K562 (cell line): Measurements from ENCODE around the gene KCTD19. TPM values are rescaled to one million over a fixed set of nuclear protein-coding genes. Genes with fewer than 3 reads are reported as not detected.

Experiments used
- ARHGAP35 ChIP-seq: fragments of 450-650 bp; IDR thresholded peaks from 2 replicates; pipeline ENCODE4 v1.6.1; 2018; ENCODE audit not compliant: partially characterized antibody
- CBX8 ChIP-seq: fragments of 200-600 bp; sonication (generic); IDR thresholded peaks from 2 replicates; pipeline ENCODE4 v1.6.1; 2012; ENCODE audit warnings: borderline replicate concordance, mixed run types, low read depth, mild to moderate bottlenecking, moderate library complexity, mixed read lengths, low read length, control low read depth, inconsistent platforms; ENCODE audit not compliant: poor library complexity, severe bottlenecking; ENCODE audit errors: extremely low read depth
- ETS1 ChIP-seq: conservative IDR thresholded peaks from 2 replicates; pipeline ENCODE4 v1.6.1; 2011; ENCODE audit warnings: low read depth, mild to moderate bottlenecking, low read length; ENCODE audit not compliant: control insufficient read depth
- GTF3C2 ChIP-seq: IDR thresholded peaks from 3 replicates; pipeline ENCODE4 v1.6.1; 2011; ENCODE audit warnings: borderline replicate concordance, mild to moderate bottlenecking, moderate library complexity; ENCODE audit not compliant: insufficient read length; ENCODE audit errors: extremely low read depth
- HDAC6 ChIP-seq: IDR thresholded peaks from 2 replicates; pipeline ENCODE4 v1.6.1; 2012; ENCODE audit warnings: low read depth, mild to moderate bottlenecking, control low read depth, inconsistent platforms, low read length, moderate library complexity
- MYC ChIP-seq, 2 experiments: fragments of 250-450 bp in 1 of 2; sonication (Bioruptor Pico) in 1 of 2; IDR thresholded peaks; 2 replicates each; pipeline versions ENCODE4 v1.5.1 to v1.6.1; 2012 to 2021; ENCODE audit warnings: low read depth in 2 of 2, borderline replicate concordance in 1 of 2, improper control_type of control experiment in 1 of 2, low read length in 1 of 2, mild to moderate bottlenecking in 1 of 2, moderate library complexity in 1 of 2
- OTX1 ChIP-seq: fragments of 450-650 bp; formaldehyde crosslinking; IDR thresholded peaks from 2 replicates; pipeline ENCODE4 v1.4.0; 2022; ENCODE audit warnings: mild to moderate bottlenecking
- RBM14 ChIP-seq: fragments of 200-400 bp; formaldehyde crosslinking; IDR thresholded peaks from 2 replicates; pipeline ENCODE4 v1.6.1; 2018; ENCODE audit warnings: low read depth, mild to moderate bottlenecking, low read length, moderate library complexity, borderline replicate concordance; ENCODE audit not compliant: insufficient read depth
- RFX5 ChIP-seq: IDR thresholded peaks from 2 replicates; pipeline ENCODE4 v1.6.1; 2011; ENCODE audit warnings: low read depth, mild to moderate bottlenecking, improper control_type of control experiment, low read length
- TCF3 ChIP-seq: sonication (generic); formaldehyde crosslinking; IDR thresholded peaks from 2 replicates; pipeline ENCODE4 v1.4.0; 2020; ENCODE audit warnings: mild to moderate bottlenecking, missing genetic modification reagents
- TFAP4 ChIP-seq: sonication (generic); formaldehyde crosslinking; IDR thresholded peaks from 2 replicates; pipeline ENCODE4 v1.8.0; 2022; ENCODE audit warnings: missing genetic modification reagents, mild to moderate bottlenecking, moderate library complexity, borderline replicate concordance
- TRIM24 ChIP-seq, 2 experiments: fragments of 450-650 bp; IDR thresholded peaks; 2 replicates each; pipeline ENCODE4 v1.6.1; 2016
- ZBTB49 ChIP-seq: sonication (generic); formaldehyde crosslinking; IDR thresholded peaks from 2 replicates; pipeline ENCODE4 v1.8.0; 2022; ENCODE audit warnings: missing genetic modification reagents, mild to moderate bottlenecking, borderline replicate concordance
- ZNF512 ChIP-seq: IDR thresholded peaks from 2 replicates; pipeline ENCODE4 v1.6.1; 2016; ENCODE audit warnings: missing genetic modification characterization, missing compliant biosample characterization
- ZNF696 ChIP-seq: fragments of 250-450 bp; sonication (Bioruptor Pico); conservative IDR thresholded peaks from 2 replicates; pipeline ENCODE4 v1.4.0; 2020; ENCODE audit warnings: mild to moderate bottlenecking, moderate library complexity
- polyA plus RNA-seq, 8 experiments: library from polyadenylated mRNA; depleted of rRNA in 4 of 8; stranded (reverse) in 5 of 8; unstranded in 3 of 8; fragments of >200 nt; fragmentation: Nextera tagmentation in 2 of 8; fragmentation: Illumina TruSeq in 1 of 8; extraction: Ambion mirVana in 2 of 8; extraction: Trizol in 1 of 8; gene quantifications; 2 replicates each; pipeline versions ENCODE4 v1.2.1 to v1.2.3, GENCODE V29; 2011 to 2014; ENCODE audit warnings: inconsistent platforms in 1 of 8, missing spikeins in 1 of 8
- total RNA-seq, 7 experiments: library from RNA; depleted of rRNA in 6 of 7; stranded (reverse); fragments of >200 nt in 6 of 7; fragmentation: Illumina TruSeq in 2 of 7; extraction: Trizol in 2 of 7; gene quantifications; 2 replicates each; pipeline versions ENCODE4 v1.2.1 to v1.2.3, GENCODE V29; 2011 to 2021; ENCODE audit warnings: low replicate concordance in 1 of 7

KCTD19 gene
- total and polyA plus RNA-seq, 9 of the 15 experiments (the other 6 are each of a cell fraction or from before 2014, with no cell fraction given), result 0.03 to 0.91 (median 0.22) TPM; not detected in 2

- TF ChIP-seq ZBTB49 (CRISPR knock-in tag) (no peak), OTX1 (CRISPR knock-in tag) (peak; percentile 76; the same call in 1 of the 2 replicates), ETS1 (no peak), TFAP4 (CRISPR knock-in tag) (peak; percentile 62; the same call in 1 of the 2 replicates), ARHGAP35 (no peak), ZNF696 (no peak), RBM14 (no peak), GTF3C2 (peak; percentile 50), TCF3 (no peak), RFX5 (no peak), ZNF512 (tag) (peak; percentile 38; the same call in 1 of the 2 replicates), CBX8 (no peak), TRIM24 (IDR thresholded peaks at IDR 0.05) (0 out of 4 replicates have a peak, but pooled peaks have one; percentile 21 to 22), HDAC6 (no peak), MYC (IDR thresholded peaks at IDR 0.05; ENCODE audit: low read depth, low read length) (0 out of 2 replicates have a peak, but pooled peaks have one; percentile 14), MYC (CRISPR knock-in tag; IDR thresholded peaks at IDR 0.05; ENCODE audit: borderline replicate concordance, low read depth) (no peak)
Observed at GRCh38 chr16:67326472-67327309, at the start of gene KCTD19, which contains the start of gene LRRC36 (continued).
